Measurements from ENCODE around the gene CYTH3. TPM values are rescaled to one million over a fixed set of nuclear protein-coding genes. Genes with fewer than 3 reads are reported as not detected.

The CYTH3 gene
- total and polyA plus RNA-seq, 3 donors from 2014 or later: 49.3 to 82.2 (median 65.5) TPM

GRCh38 chr7:6251653-6252052, 20.8 kb downstream of the CYTH3 start:
- WGBS, 2 donors: 79 to 81% methylated on average over 4 of the region's 4 CpGs
- peaks cover 6% of the 10 kb centered on the region for H3K4me1 ChIP-seq
- no peak for DNase-seq
- H3K9me3 ChIP-seq: no peaks in the 10 kb centered on the region
- no peaks in the 10 kb centered on the region for H3K27me3 ChIP-seq
- intact Hi-C loops (cut with DNase I; ENCODE audit: low total_unique reads): no loop called here
- no peak overlapping the region for H3K27ac ChIP-seq
- no peaks in the 10 kb centered on the region for H3K36me3 ChIP-seq (ENCODE audit: low read depth, missing control alignments)
- no peak overlapping the region for H3K4me3 ChIP-seq
- TF ChIP-seq CTCF (IDR thresholded peaks at IDR 0.05) (no peak), POLR2A (IDR thresholded peaks at IDR 0.05) (no peak)

- H3K9me3 ChIP-seq: no peaks in the 10 kb centered on the region
- no peaks in the 10 kb centered on the region for H3K36me3 ChIP-seq (ENCODE audit: low read depth, missing control alignments)
- H3K27ac ChIP-seq: no peak overlapping the region
- 89% methylated on average over 4 of the region's 4 CpGs for WGBS, 2 donors
- no peak for DNase-seq
- intact Hi-C loops (cut with DNase I; ENCODE audit: low total_unique reads): no loop called here
- H3K4me1 ChIP-seq: no peaks in the 10 kb centered on the region
- H3K4me3 ChIP-seq: no peak overlapping the region
- TF ChIP-seq POLR2A (IDR thresholded peaks at IDR 0.05) (no peak), CTCF (IDR thresholded peaks at IDR 0.05) (no peak)
- H3K27me3 ChIP-seq: no peaks in the 10 kb centered on the region
Observed at GRCh38 chr7:6250364-6250833, 22.0 kb downstream of the CYTH3 start.

- H3K27ac ChIP-seq: no peak overlapping the region
- no peak for TF ChIP-seq CTCF (IDR thresholded peaks at IDR 0.05)
- TF ChIP-seq POLR2A (IDR thresholded peaks at IDR 0.05): no peak
- WGBS, 2 donors: 88 to 89% methylated on average over 4 of the region's 4 CpGs
- H3K27me3 ChIP-seq: no peaks in the 10 kb centered on the region
- no peaks in the 10 kb centered on the region for H3K4me1 ChIP-seq
- H3K4me3 ChIP-seq: no peak overlapping the region
- no peaks in the 10 kb centered on the region for H3K36me3 ChIP-seq (ENCODE audit: low read depth, missing control alignments)
- no peak for DNase-seq
- intact Hi-C loops (cut with DNase I; ENCODE audit: low total_unique reads): no loop called here
- H3K9me3 ChIP-seq: no peaks in the 10 kb centered on the region
Observed at GRCh38 chr7:6249043-6249442, 23.4 kb downstream of the CYTH3 start.

- H3K4me1 ChIP-seq: no peaks in the 10 kb centered on the region
- no peaks in the 10 kb centered on the region for H3K27me3 ChIP-seq
- intact Hi-C loops (cut with DNase I; ENCODE audit: low total_unique reads): no loop called here
- no peak overlapping the region for H3K4me3 ChIP-seq
- 92 to 96% methylated on average over 6 of the region's 6 CpGs for WGBS, 2 donors
- no peak overlapping the region for H3K27ac ChIP-seq
- H3K36me3 ChIP-seq (ENCODE audit: low read depth, missing control alignments): no peaks in the 10 kb centered on the region
- no peak for DNase-seq
- TF ChIP-seq CTCF (IDR thresholded peaks at IDR 0.05): no peak
- no peak for TF ChIP-seq POLR2A (IDR thresholded peaks at IDR 0.05)
- H3K9me3 ChIP-seq: no peaks in the 10 kb centered on the region
Observed at GRCh38 chr7:6248581-6248980, 23.8 kb downstream of the CYTH3 start.

- no peaks in the 10 kb centered on the region for H3K36me3 ChIP-seq (ENCODE audit: low read depth, missing control alignments)
- no peak overlapping the region for H3K27ac ChIP-seq
- H3K27me3 ChIP-seq: no peaks in the 10 kb centered on the region
- intact Hi-C loops (cut with DNase I; ENCODE audit: low total_unique reads): no loop called here
- no peak for DNase-seq
- H3K4me3 ChIP-seq: no peak overlapping the region
- H3K4me1 ChIP-seq: no peaks in the 10 kb centered on the region
- H3K9me3 ChIP-seq: no peaks in the 10 kb centered on the region
- TF ChIP-seq POLR2A (IDR thresholded peaks at IDR 0.05) (no peak), CTCF (IDR thresholded peaks at IDR 0.05) (no peak)
- WGBS, 2 donors: 85 to 86% methylated on average over 8 of the region's 8 CpGs
Observed at GRCh38 chr7:6246251-6246917, 26.0 kb downstream of the CYTH3 start.
